Smooth muscle cell (in vitro differentiated cells): ENCODE measurements around the gene C18orf32. TPM values are rescaled to one million over a fixed set of nuclear protein-coding genes. Genes with fewer than 3 reads are reported as not detected.

ENCODE experiments used
- DNase-seq: peaks from one replicate; lab custom pipeline; 2025; ENCODE audit not compliant: unreplicated experiment; lab: John Stamatoyannopoulos, UW
- H2AFZ ChIP-seq: fragments of 200-600 bp; sonication (generic); 2 replicates; pipeline ENCODE4 v1.6.0; 2016; ENCODE audit warnings: antibody characterized with exemption, low read depth, mild to moderate bottlenecking
- H3F3A ChIP-seq: fragments of 200-600 bp; sonication (generic); 2 replicates; pipeline ENCODE4 v1.6.0; 2017; ENCODE audit warnings: antibody characterized with exemption, low read depth
- H3K27ac ChIP-seq: fragments of 200-600 bp; sonication (generic); 2 replicates; pipeline ENCODE4 v1.5.1; 2016; ENCODE audit warnings: low read depth, mild to moderate bottlenecking
- H3K27me3 ChIP-seq: fragments of 200-600 bp; sonication (generic); 2 replicates; pipeline ENCODE4 v1.6.1; 2016; ENCODE audit warnings: low read depth, mild to moderate bottlenecking
- H3K36me3 ChIP-seq: fragments of 200-600 bp; sonication (generic); 2 replicates; pipeline ENCODE4 v1.5.1; 2016; ENCODE audit warnings: low read depth
- H3K4me1 ChIP-seq: fragments of 200-600 bp; sonication (generic); 2 replicates; pipeline ENCODE4 v1.5.1; 2016; ENCODE audit warnings: low read depth
- H3K4me2 ChIP-seq: fragments of 200-600 bp; sonication (generic); 2 replicates; pipeline ENCODE4 v1.6.0; 2016; ENCODE audit warnings: mild to moderate bottlenecking
- H3K4me3 ChIP-seq: fragments of 200-600 bp; sonication (generic); 2 replicates; pipeline ENCODE4 v1.5.1; 2016; ENCODE audit warnings: mild to moderate bottlenecking
- H3K79me2 ChIP-seq: fragments of 200-600 bp; sonication (generic); 2 replicates; pipeline ENCODE4 v1.6.0; 2016; ENCODE audit warnings: low read depth, mild to moderate bottlenecking
- H3K9ac ChIP-seq: fragments of 200-600 bp; sonication (generic); 2 replicates; pipeline ENCODE4 v1.6.0; 2016; ENCODE audit warnings: low read depth
- H3K9me3 ChIP-seq: fragments of 200-600 bp; sonication (generic); replicated peaks from 2 replicates; pipeline ENCODE4 v1.5.1; 2016; ENCODE audit warnings: low read depth
- H4K20me1 ChIP-seq: fragments of 200-600 bp; sonication (generic); 2 replicates; pipeline ENCODE4 v1.6.0; 2016; ENCODE audit warnings: low read depth
- WGBS: methylation state at CpG from one replicate; pipeline ENCODE4 v1.1.7; 2016; ENCODE audit warnings: low lambda C conversion rate; 5-methylcytosine and 5-hydroxymethylcytosine counted together
- polyA plus RNA-seq: library from polyadenylated mRNA; unstranded; fragments of >200 nt; fragmentation: Nextera tagmentation; extraction: Ambion mirVana; gene quantifications from 2 replicates; pipeline ENCODE4 v1.2.1, GENCODE V29; 2016
- total RNA-seq: library from RNA; depleted of rRNA; stranded (reverse); fragments of >200 nt; gene quantifications from 2 replicates; pipeline ENCODE4 v1.2.3, GENCODE V29; 2014
- TF ChIP-seq, protein P1 (sequence below): fragments of 200-600 bp; sonication (generic); IDR thresholded peaks from 2 replicates; pipeline ENCODE4 v1.5.1; 2017; ENCODE audit warnings: borderline replicate concordance, mild to moderate bottlenecking, antibody characterized with exemption; ENCODE audit not compliant: insufficient read depth, poor library complexity, severe bottlenecking

Gene C18orf32
- total RNA-seq = 74.9 and 99.4 TPM in 2 replicates
- polyA plus RNA-seq = 87.2 and 87.7 TPM in 2 replicates

DNA sequence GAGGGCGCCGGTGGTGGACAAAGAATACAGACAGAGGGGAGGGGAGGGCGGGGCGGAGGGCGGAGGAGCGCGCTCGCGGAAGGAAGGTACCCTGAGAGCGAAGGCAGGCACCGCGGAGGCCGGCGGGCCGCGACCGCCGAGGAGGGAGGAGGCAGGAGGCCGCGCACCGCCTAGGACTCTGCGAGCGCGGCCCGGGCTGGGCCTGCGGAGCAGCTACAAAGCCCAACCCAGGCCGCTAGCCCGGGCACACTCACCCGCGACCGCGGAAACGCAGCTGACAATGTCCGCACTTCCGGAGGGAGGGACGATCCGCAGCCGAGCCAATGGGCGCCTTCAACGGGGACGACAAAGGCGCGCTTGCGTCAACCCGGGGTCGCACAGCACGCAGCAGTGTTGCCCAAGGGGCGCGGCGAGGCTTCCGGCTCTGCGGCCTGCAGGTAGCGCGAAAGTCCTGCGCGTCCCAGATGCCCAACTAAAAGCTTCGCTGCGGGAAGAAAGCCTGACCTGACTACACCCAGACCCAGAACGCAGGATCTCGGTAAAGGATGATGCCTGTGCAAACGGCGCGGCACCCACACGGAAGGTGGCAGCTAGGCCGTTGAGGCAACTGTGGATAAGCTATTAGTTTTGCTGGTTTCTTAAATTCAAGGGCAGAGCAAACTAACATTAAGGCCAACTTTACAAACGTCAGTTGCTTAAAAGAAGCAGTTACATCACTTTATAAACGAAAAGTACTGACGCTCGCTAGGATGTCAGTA, at the start of gene C18orf32:
Gene C18orf32 (minus strand): TSS at position 282 of the 758 bp plus-strand sequence. CDS start 3,486 bp downstream, outside the sequence.
- H3K4me3 ChIP-seq = peak within 1 kb of the TSS; percentile 67
- no peaks in the 10 kb centered on the region for H3K27me3 ChIP-seq
- WGBS = 6% methylated on average over 49 of the region's 69 CpGs
- DNase-seq = peak; percentile 59
- peaks cover 44% of the 10 kb centered on the region for H3F3A ChIP-seq
- no peaks in the 10 kb centered on the region for H3K9me3 ChIP-seq
- H3K27ac ChIP-seq = peak within 1 kb of the TSS; percentile 93
- peaks cover 35% of the 10 kb centered on the region for H3K4me1 ChIP-seq
- H2AFZ ChIP-seq = peak within 1 kb of the TSS; percentile 6
- H4K20me1 ChIP-seq = peaks cover 36% of the 10 kb centered on the region
- peaks cover 6% of the 10 kb centered on the region for H3K36me3 ChIP-seq
- H3K4me2 ChIP-seq = peak within 1 kb of the TSS; percentile 88
- TF ChIP-seq, protein P1, sequence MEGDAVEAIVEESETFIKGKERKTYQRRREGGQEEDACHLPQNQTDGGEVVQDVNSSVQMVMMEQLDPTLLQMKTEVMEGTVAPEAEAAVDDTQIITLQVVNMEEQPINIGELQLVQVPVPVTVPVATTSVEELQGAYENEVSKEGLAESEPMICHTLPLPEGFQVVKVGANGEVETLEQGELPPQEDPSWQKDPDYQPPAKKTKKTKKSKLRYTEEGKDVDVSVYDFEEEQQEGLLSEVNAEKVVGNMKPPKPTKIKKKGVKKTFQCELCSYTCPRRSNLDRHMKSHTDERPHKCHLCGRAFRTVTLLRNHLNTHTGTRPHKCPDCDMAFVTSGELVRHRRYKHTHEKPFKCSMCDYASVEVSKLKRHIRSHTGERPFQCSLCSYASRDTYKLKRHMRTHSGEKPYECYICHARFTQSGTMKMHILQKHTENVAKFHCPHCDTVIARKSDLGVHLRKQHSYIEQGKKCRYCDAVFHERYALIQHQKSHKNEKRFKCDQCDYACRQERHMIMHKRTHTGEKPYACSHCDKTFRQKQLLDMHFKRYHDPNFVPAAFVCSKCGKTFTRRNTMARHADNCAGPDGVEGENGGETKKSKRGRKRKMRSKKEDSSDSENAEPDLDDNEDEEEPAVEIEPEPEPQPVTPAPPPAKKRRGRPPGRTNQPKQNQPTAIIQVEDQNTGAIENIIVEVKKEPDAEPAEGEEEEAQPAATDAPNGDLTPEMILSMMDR = no peak
- H3K79me2 ChIP-seq = peaks cover 65% of the 10 kb centered on the region
- H3K9ac ChIP-seq = peak within 1 kb of the TSS; percentile 83

DNA sequence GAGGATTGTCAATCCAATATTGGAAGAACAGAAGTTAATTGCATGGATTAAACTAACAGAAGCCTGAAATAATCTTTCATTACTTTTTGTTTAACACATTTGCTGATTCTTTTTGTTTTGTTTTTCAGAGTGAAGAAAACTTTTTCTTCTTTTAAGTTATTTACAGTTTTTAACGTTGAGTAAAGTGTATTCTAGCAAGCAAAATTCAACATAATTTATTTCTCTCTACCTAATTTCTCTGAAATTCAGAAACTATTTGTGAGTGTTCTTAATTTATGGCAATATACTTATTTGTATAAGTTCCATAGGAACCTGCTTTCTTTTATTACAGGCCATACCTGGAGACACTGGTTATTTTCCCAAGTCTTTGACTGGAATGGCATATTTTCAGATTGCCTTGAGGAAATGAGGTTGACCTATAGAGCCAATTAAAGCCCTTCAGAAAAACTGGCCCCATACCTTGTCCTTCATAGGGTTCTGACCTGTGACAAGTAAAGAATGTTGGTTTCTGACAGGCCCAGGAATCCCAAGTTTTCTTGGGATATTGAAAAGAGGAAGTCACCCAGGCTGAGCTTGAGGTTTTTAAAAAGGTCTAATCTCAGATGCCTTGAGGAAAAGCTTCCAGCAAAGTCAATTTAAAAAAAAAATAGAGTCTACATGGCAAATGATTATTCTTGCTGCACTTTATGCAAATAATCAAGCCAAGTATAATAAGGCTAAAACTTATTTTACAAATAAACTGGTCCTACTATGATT, 48.0 kb upstream of the C18orf32 start:
- no peak overlapping the region for H3K4me3 ChIP-seq
- H3F3A ChIP-seq = no peaks in the 10 kb centered on the region
- DNase-seq = no peak
- H2AFZ ChIP-seq = no peak overlapping the region
- H3K4me1 ChIP-seq = no peaks in the 10 kb centered on the region
- TF ChIP-seq, protein P1 = no peak
- no peak overlapping the region for H3K4me2 ChIP-seq
- no peaks in the 10 kb centered on the region for H3K36me3 ChIP-seq
- H3K79me2 ChIP-seq = no peaks in the 10 kb centered on the region
- WGBS = 97% methylated on average over 1 of the region's 1 CpG
- no peak overlapping the region for H3K27ac ChIP-seq
- no peaks in the 10 kb centered on the region for H4K20me1 ChIP-seq
- no peak overlapping the region for H3K9ac ChIP-seq
- H3K9me3 ChIP-seq = no peaks in the 10 kb centered on the region
- no peaks in the 10 kb centered on the region for H3K27me3 ChIP-seq

DNA sequence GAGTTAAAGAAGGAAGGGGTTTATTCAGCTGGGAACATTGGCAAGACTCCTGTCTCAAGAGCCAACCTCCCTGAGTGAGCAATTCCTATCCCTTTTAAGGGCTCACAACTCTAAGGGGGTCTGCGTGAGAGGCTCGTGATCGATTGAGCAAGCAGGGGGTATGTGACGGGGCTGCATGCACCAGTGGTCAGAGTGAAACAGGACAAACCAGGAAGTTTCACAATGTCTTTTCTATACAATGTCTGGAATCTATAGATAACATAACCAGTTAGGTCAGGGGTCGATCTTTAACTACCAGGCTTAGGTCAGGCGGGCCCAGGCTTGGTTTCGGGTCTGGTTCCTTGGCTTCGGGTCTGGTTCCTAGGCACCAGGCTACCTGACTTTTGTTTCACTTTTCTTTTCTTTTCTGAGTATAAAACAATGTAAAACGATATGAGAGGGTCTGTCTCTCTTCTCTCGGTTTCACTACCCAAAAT, 44.7 kb upstream of the C18orf32 start:
- TF ChIP-seq, protein P1 = no peak
- 89% methylated on average over 10 of the region's 10 CpGs for WGBS
- no peaks in the 10 kb centered on the region for H3F3A ChIP-seq

More for the DNA sequence above, 44.7 kb upstream of the C18orf32 start:
- no peak overlapping the region for H3K4me2 ChIP-seq
- no peak overlapping the region for H3K4me3 ChIP-seq
- no peaks in the 10 kb centered on the region for H3K4me1 ChIP-seq
- no peaks in the 10 kb centered on the region for H3K36me3 ChIP-seq
- no peaks in the 10 kb centered on the region for H3K79me2 ChIP-seq
- H3K27me3 ChIP-seq = no peaks in the 10 kb centered on the region
- H3K9ac ChIP-seq = no peak overlapping the region
- no peaks in the 10 kb centered on the region for H3K9me3 ChIP-seq
- no peak overlapping the region for H3K27ac ChIP-seq
- H4K20me1 ChIP-seq = no peaks in the 10 kb centered on the region
- no peak overlapping the region for H2AFZ ChIP-seq
- DNase-seq = no peak
